Measurements from ENCODE around the gene RABGEF1. TPM values are rescaled to one million over a fixed set of nuclear protein-coding genes. Genes with fewer than 3 reads are reported as not detected.
"Not testable (repeated sequence)": the region's sequence is repeated elsewhere in the genome, so short reads cannot be mapped to it uniquely, and the experiment has no call there.

Gene RABGEF1
- total and polyA plus RNA-seq, 2 donors (not counting 1 experiment from before 2014, with no cell fraction given), result 27.9 to 31.0 TPM

DNA sequence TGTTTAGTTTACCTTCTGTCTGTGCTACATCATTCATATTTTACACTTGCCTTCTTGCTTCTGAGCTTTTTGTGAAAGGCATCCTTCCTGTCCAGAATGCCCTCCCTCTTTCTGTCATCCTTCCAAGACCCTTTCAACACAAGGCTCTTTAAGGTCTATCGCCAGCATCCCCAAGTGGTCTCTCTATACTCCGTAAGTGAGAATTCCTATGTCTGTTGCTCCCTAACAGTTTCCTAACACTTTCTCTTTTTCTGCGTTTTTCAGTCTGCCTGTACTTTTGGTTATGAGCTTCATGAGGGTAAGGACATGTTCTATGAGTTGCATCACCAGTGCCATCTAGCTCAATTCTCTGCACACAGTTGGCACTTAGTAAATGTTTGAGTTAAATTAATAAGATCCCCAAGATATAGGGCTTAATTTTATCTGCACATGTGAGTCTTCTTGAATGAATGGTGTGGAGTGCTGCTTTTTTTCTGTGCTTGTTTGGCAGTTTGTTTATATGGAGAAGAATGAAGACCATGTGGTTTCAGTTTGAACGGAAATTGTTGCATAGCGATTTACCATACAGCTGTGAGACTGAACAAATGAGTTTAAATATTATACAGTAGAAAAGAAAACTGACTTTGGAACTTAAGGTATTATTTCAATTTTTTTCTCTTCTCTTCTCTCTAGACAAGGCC is 29.4 kb downstream of the RABGEF1 start:
- CTCF ChIA-PET, result interaction anchor here (1.1 kb wide), 1 partner anchor 34 kb away, joined by 3 read pairs; no protein-coding TSS in a partner anchor
- H3K9me3 ChIP-seq (ENCODE audit: control extremely low read depth in 1 of 3, control insufficient read depth in 2 of 3, insufficient read depth in 1 of 3, low read length in 2 of 3), result no peaks in the 10 kb centered on the region
- H4K20me1 ChIP-seq (ENCODE audit: control insufficient read depth, insufficient read depth, low read length, poor library complexity, severe bottlenecking), result peaks cover 8% of the 10 kb centered on the region
- peaks cover 36 to 43% of the 10 kb centered on the region in 2 donors for H3K4me1 ChIP-seq (ENCODE audit: control insufficient read depth in 2 of 2, insufficient read depth in 2 of 2, low read length in 2 of 2)
- Mint-ChIP-seq H3K4me1 (peaks cover 57% of the 10 kb centered on the region), H3K27me3 (no peaks in the 10 kb centered on the region), H3K27ac (peak overlapping the region; percentile 75), H3K4me3 (peak overlapping the region; percentile 16), H3K9me3 (ENCODE audit: insufficient read depth) (no peaks in the 10 kb centered on the region)
- WGBS (ENCODE audit: insufficient coverage), result 100% methylated on average over 1 of the region's 5 CpGs
- no peak overlapping the region for H3K9ac ChIP-seq (ENCODE audit: low read length)
- no peak overlapping the region for H2AFZ ChIP-seq (ENCODE audit: insufficient read depth, low read depth, low read length, poor library complexity, severe bottlenecking)
- peak overlapping the region; percentile 31 to 72 for H3K27ac ChIP-seq (ENCODE audit: low read length in 2 of 2)
- H3K36me3 ChIP-seq (replicated peaks in 1 of 2; ENCODE audit: control extremely low read depth in 1 of 2, control insufficient read depth in 1 of 2, extremely low read depth in 1 of 2, insufficient read depth in 2 of 2, low read length in 1 of 2), result peaks cover 2 to 18% of the 10 kb centered on the region in 2 experiments
- intact Hi-C loops (cut with micrococcal nuclease), result no loop called here
- H3K79me2 ChIP-seq (ENCODE audit: control insufficient read depth, insufficient read depth, low read length), result peaks cover 88% of the 10 kb centered on the region
- H3K27me3 ChIP-seq (replicated peaks in 1 of 4; ENCODE audit: control extremely low read depth in 1 of 4, control insufficient read depth in 3 of 4, insufficient read depth in 4 of 4, low read length in 3 of 4), result no peaks in the 10 kb centered on the region
- POLR2A ChIA-PET, result interaction anchor here (0.6 kb wide), 1 partner anchor 212 kb away, joined by 8 read pairs; no protein-coding TSS in a partner anchor
- ATAC-seq (ENCODE audit: low read depth) (no peak), DNase-seq (no peak)
- peak overlapping the region; percentile 19 for H3K4me2 ChIP-seq (replicated peaks; ENCODE audit: low read depth, low read length, poor library complexity, severe bottlenecking)
- no peak for TF ChIP-seq CTCF (IDR thresholded peaks at IDR 0.05)
- TF ChIP-seq EZH2 (IDR thresholded peaks at IDR 0.05; ENCODE audit: borderline replicate concordance, insufficient read depth, low read depth, low read length, poor library complexity, severe bottlenecking), result no peak
- no peak overlapping the region for H3K4me3 ChIP-seq (ENCODE audit: control extremely low read depth in 1 of 5, extremely low read depth in 1 of 5, insufficient read depth in 1 of 5, low read depth in 2 of 5, low read length in 4 of 5)

- ATAC-seq (ENCODE audit: low read depth), result no peak
- Histone ChIP-seq H3K36me3 (replicated peaks in 1 of 2; ENCODE audit: control extremely low read depth in 1 of 2, control insufficient read depth in 1 of 2, extremely low read depth in 1 of 2, insufficient read depth in 2 of 2, low read length in 1 of 2) (peaks cover 3 to 34% of the 10 kb centered on the region in 2 experiments), H3K9ac (ENCODE audit: low read length) (no peak overlapping the region), H2AFZ (ENCODE audit: insufficient read depth, low read depth, low read length, poor library complexity, severe bottlenecking) (no peak overlapping the region), H3K79me2 (ENCODE audit: control insufficient read depth, insufficient read depth, low read length) (peaks cover 88% of the 10 kb centered on the region), H3K9me3 (ENCODE audit: control extremely low read depth in 1 of 3, control insufficient read depth in 2 of 3, insufficient read depth in 1 of 3, low read length in 2 of 3) (no peaks in the 10 kb centered on the region), H3K4me1 (ENCODE audit: control insufficient read depth in 2 of 2, insufficient read depth in 2 of 2, low read length in 2 of 2) (peaks cover 28 to 34% of the 10 kb centered on the region in 2 donors), H3K4me2 (replicated peaks; ENCODE audit: low read depth, low read length, poor library complexity, severe bottlenecking) (no peak overlapping the region), H3K4me3 (ENCODE audit: control extremely low read depth in 1 of 5, extremely low read depth in 1 of 5, insufficient read depth in 1 of 5, low read depth in 2 of 5, low read length in 4 of 5) (no peak overlapping the region), H3K27me3 (replicated peaks in 1 of 4; ENCODE audit: control extremely low read depth in 1 of 4, control insufficient read depth in 3 of 4, insufficient read depth in 4 of 4, low read length in 3 of 4) (no peaks in the 10 kb centered on the region), H4K20me1 (ENCODE audit: control insufficient read depth, insufficient read depth, low read length, poor library complexity, severe bottlenecking) (peaks cover 21% of the 10 kb centered on the region), H3K27ac (ENCODE audit: low read length in 2 of 2) (peak overlapping the region in 1 of 2 donors; percentile 25)
- Mint-ChIP-seq H3K4me1 (peaks cover 44% of the 10 kb centered on the region), H3K27ac (no peak overlapping the region), H3K9me3 (ENCODE audit: insufficient read depth) (no peaks in the 10 kb centered on the region), H3K4me3 (no peak overlapping the region), H3K27me3 (no peaks in the 10 kb centered on the region)
- 95% methylated on average over 4 of the region's 9 CpGs for WGBS (ENCODE audit: insufficient coverage)
- intact Hi-C loops (cut with micrococcal nuclease), result no loop called here
- POLR2A ChIA-PET, result no interaction called here
- CTCF ChIA-PET, result no interaction called here
- no peak for DNase-seq
- TF ChIP-seq CTCF (IDR thresholded peaks at IDR 0.05) (no peak), EZH2 (IDR thresholded peaks at IDR 0.05; ENCODE audit: borderline replicate concordance, insufficient read depth, low read depth, low read length, poor library complexity, severe bottlenecking) (no peak)
Observed at GRCh38 chr7:66771795-66772194, 31.3 kb downstream of the RABGEF1 start.

- peaks cover 81% of the 10 kb centered on the region for H3K79me2 ChIP-seq (ENCODE audit: control insufficient read depth, insufficient read depth, low read length)
- H3K27ac ChIP-seq (ENCODE audit: low read length in 2 of 2); H3K4me3 ChIP-seq (ENCODE audit: control extremely low read depth in 1 of 5, extremely low read depth in 1 of 5, insufficient read depth in 1 of 5, low read depth in 2 of 5, low read length in 4 of 5); H3K9me3 ChIP-seq (ENCODE audit: control extremely low read depth in 1 of 3, control insufficient read depth in 2 of 3, insufficient read depth in 1 of 3, low read length in 2 of 3); H3K9ac ChIP-seq (ENCODE audit: low read length); intact Hi-C loops (cut with micrococcal nuclease); H3K27me3 ChIP-seq (replicated peaks in 1 of 4; ENCODE audit: control extremely low read depth in 1 of 4, control insufficient read depth in 3 of 4, insufficient read depth in 4 of 4, low read length in 3 of 4); H2AFZ ChIP-seq (ENCODE audit: insufficient read depth, low read depth, low read length, poor library complexity, severe bottlenecking); H3K4me2 ChIP-seq (replicated peaks; ENCODE audit: low read depth, low read length, poor library complexity, severe bottlenecking); ATAC-seq (ENCODE audit: low read depth); H3K27me3 Mint-ChIP-seq; POLR2A ChIA-PET; DNase-seq; H3K4me3 Mint-ChIP-seq; H3K9me3 Mint-ChIP-seq (ENCODE audit: insufficient read depth); H3K27ac Mint-ChIP-seq; CTCF ChIA-PET: not testable (repeated sequence)
- peaks cover 32% of the 10 kb centered on the region for H4K20me1 ChIP-seq (ENCODE audit: control insufficient read depth, insufficient read depth, low read length, poor library complexity, severe bottlenecking)
- H3K4me1 ChIP-seq (ENCODE audit: control insufficient read depth in 2 of 2, insufficient read depth in 2 of 2, low read length in 2 of 2), result peaks cover 15 to 20% of the 10 kb centered on the region in 2 donors
- H3K36me3 ChIP-seq (replicated peaks in 1 of 2; ENCODE audit: control extremely low read depth in 1 of 2, control insufficient read depth in 1 of 2, extremely low read depth in 1 of 2, insufficient read depth in 2 of 2, low read length in 1 of 2), result peaks cover 4 to 47% of the 10 kb centered on the region in 2 experiments
- H3K4me1 Mint-ChIP-seq, result peaks cover 28% of the 10 kb centered on the region
- 95% methylated on average over 4 of the region's 4 CpGs for WGBS (ENCODE audit: insufficient coverage)
Observed at GRCh38 chr7:66773744-66774143, 33.2 kb downstream of the RABGEF1 start.
